Activated T-cell treated with anti-CD3 and anti-CD28 coated beads, Interleukin-2, amount 50 U/mL, for 24 hours (primary cell): ENCODE results near the gene TAS2R4.
A peak's percentile ranks its signal among the peaks of the same experiment; 100 is the strongest.
"Not testable (repeated sequence)": the region's sequence is repeated elsewhere in the genome, so short reads cannot be mapped to it uniquely, and the experiment has no call there.

ENCODE experiments used
- DNase-seq: peaks from one replicate; pipeline ENCODE4 v3.0.0-alpha.2; 2020
- H3K27ac Mint-ChIP-seq: 2 replicates; pipeline ENCODE4 v1.8.0; 2020; ENCODE audit warnings: mild to moderate bottlenecking, mixed read lengths
- H3K27me3 Mint-ChIP-seq: 2 replicates; pipeline ENCODE4 v1.8.0; 2020; ENCODE audit warnings: mixed read lengths
- H3K36me3 Mint-ChIP-seq: 2 replicates; pipeline ENCODE4 v1.8.0; 2020; ENCODE audit warnings: low read depth, mixed read lengths
- H3K4me1 Mint-ChIP-seq: 2 replicates; pipeline ENCODE4 v1.8.0; 2020; ENCODE audit warnings: low read depth, mixed read lengths
- H3K4me3 Mint-ChIP-seq: 2 replicates; pipeline ENCODE4 v1.8.0; 2020; ENCODE audit warnings: mild to moderate bottlenecking, moderate library complexity, mixed read lengths
- H3K9me3 Mint-ChIP-seq: 2 replicates; pipeline ENCODE4 v1.8.0; 2020; ENCODE audit warnings: mixed read lengths

Gene TAS2R4, protein sequence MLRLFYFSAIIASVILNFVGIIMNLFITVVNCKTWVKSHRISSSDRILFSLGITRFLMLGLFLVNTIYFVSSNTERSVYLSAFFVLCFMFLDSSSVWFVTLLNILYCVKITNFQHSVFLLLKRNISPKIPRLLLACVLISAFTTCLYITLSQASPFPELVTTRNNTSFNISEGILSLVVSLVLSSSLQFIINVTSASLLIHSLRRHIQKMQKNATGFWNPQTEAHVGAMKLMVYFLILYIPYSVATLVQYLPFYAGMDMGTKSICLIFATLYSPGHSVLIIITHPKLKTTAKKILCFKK

DNA sequence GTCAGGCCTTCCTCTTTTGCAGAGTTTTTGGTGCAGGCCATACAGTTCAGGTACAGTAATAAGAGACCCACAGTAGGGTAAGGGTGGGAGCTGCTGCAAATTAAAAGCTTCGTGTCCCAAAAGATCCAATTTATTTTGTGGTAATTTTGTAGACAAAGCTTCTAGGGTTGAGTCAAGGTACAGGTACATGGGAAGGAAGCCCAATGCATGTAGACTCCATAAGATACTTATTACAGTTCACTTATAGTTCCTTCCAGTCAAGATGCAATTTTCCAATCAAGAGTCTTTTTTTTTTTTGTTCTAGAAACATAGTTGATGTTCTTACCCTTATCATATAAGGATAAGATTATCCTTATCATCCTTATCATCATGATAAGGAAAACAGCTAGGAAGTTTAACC lies at the start of gene TAS2R4:
Gene TAS2R4, plus strand, starts transcription at position 301 of the 400 bp plus-strand sequence. CDS start 1,815 bp downstream, outside the sequence.
- H3K4me3 Mint-ChIP-seq: no peak within 1 kb of the TSS
- peaks cover 76% of the 10 kb centered on the region for H3K36me3 Mint-ChIP-seq

DNA sequence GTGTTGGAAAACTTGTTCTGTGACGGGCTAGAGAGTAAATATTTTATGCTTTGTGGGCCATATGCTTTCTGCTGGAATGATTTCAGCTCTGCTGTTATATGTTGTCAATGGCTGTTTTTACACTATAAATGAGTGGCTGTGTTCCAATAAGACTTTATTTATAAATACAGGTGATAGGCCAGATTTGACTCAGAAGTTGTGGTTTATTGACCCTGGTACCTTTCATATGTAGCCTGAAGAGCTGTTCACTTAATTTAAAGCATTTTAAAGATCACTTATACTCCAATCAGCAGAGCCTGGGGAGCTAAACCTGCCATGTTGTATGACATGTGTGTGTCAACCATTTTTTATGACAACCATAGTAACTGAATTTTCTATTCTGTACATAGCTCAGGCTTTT lies 47.5 kb upstream of the TAS2R4 start:
- no peak for DNase-seq
- H3K4me3 Mint-ChIP-seq: no peak overlapping the region
- no peaks in the 10 kb centered on the region for H3K36me3 Mint-ChIP-seq
- no peaks in the 10 kb centered on the region for H3K9me3 Mint-ChIP-seq
- H3K27me3 Mint-ChIP-seq: no peaks in the 10 kb centered on the region
- no peaks in the 10 kb centered on the region for H3K4me1 Mint-ChIP-seq
- H3K27ac Mint-ChIP-seq: no peak overlapping the region

More for the DNA sequence above, at the start of gene TAS2R4:
- no peak for DNase-seq
- peaks cover 4% of the 10 kb centered on the region for H3K9me3 Mint-ChIP-seq
- H3K27ac Mint-ChIP-seq: no peak within 1 kb of the TSS
- H3K27me3 Mint-ChIP-seq: no peaks in the 10 kb centered on the region
- peaks cover 4% of the 10 kb centered on the region for H3K4me1 Mint-ChIP-seq

DNA sequence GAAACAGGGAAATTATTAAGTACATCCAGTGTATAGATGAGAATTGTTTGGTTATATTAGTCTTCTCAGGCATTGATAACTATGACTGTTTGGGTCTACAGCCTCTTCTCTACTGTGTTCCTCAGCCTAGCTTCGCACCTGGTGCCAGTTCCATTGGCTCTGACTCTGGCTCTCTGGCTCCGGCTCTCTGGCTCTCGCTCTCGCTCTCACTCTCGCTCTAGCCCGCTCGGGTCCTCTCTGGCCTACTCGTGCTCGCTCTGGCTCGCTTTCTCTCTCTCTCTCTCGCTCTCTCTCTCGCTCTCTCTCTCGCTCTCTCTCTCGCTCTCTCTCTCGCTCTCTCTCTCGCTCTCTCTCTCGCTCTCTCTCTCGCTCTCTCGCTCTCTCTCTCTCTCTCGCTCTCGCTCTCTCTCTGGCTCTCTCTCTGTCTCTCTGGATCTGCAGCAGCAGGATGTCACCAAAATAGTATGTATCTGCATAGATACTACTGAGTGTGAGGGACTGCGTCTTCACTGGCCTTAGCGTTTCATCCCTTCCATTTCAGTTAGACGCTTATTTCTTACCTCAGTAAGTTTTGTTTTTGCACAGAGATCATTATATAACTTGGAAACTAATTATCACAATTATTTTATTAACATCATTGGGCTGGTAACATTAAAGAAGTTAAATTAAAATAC lies 44.9 kb upstream of the TAS2R4 start:
- H3K4me1 Mint-ChIP-seq: peaks cover under 1% of the 10 kb centered on the region
- H3K27ac Mint-ChIP-seq: no peak overlapping the region
- H3K36me3 Mint-ChIP-seq: no peaks in the 10 kb centered on the region
- DNase-seq: no peak
- no peak overlapping the region for H3K4me3 Mint-ChIP-seq
- H3K9me3 Mint-ChIP-seq: no peaks in the 10 kb centered on the region
- no peaks in the 10 kb centered on the region for H3K27me3 Mint-ChIP-seq

DNA sequence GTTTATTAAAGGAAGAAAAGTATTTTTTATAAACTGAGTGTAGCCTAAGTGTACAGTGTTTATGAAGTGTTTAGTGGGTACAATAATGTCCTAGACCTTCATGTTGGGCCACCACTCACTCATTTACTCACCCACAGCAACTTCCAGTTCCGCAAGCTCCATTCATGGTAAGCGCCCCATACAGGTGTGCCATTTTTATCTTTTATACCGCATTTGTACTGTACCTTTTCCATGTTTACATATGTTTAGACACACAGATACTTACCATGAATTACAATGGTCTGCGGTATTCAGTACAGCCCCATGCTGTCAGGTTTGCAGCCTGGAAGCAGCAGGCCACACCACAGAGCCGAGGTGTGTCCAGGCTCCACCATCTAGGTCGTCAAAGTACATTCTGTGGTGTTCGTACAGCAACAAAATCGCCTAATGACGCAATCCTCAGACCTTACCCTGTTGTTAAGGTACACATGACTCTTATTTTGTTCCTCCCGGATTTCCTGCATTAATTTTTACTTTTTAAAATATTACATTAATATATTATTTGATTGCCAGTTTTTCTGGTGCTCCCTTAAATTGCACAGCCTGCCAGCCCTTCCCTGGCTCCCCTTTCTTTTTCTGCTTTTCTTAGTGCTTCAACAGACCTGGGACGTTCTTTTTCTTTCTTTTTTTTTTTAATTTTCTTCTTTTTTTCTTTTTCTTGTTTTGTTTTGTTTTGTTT lies 39.2 kb upstream of the TAS2R4 start:
- Mint-ChIP-seq H3K36me3 (peaks cover 46% of the 10 kb centered on the region), H3K9me3 (no peaks in the 10 kb centered on the region), H3K4me3 (peak overlapping the region; percentile 99), H3K4me1 (peaks cover 37% of the 10 kb centered on the region), H3K27ac (peak overlapping the region; percentile 99), H3K27me3 (no peaks in the 10 kb centered on the region)
- DNase-seq: peak; percentile 34

DNA sequence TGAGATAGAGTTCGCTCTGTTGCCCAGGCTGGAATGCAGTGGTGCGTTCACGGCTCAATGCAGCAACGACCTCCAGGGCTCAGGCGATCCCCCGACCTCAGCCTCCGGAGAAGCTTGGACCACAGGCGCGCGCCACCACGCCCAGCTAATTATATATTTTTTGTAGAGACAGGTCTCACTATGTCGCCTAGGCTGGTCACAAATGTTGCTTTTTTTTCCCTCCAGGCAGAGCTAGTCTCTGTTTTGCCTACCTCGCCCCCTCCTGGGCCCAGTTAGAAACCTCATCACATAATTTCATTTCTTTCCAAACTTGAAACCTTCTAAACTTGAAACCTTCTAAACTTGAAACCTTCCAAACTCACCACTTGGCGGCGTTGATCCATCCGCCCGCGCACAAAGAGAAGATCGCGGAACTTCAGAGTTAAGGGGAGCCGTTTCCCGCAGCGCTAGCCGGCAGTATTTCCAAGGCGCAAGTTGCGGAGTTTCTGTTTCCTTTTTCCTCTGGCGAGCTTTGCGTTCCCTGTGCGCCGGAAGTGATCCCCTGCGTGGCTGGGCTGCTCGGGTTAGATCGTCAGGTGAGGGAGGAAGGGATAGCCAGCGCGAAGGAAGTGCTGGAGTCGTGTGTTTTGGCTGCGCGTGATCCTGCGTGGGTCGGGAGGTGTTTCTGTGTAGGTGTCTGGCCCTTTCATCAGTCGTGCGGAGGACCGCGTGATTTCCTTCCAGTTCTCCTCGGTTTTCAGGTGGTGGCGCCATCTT lies 38.5 kb upstream of the TAS2R4 start, which contains the start of gene SSBP1:
Gene SSBP1, plus strand, starts transcription at position 523 of the 756 bp plus-strand sequence. CDS start 809 bp downstream, outside the sequence.
- DNase-seq: peak; percentile 92
- Mint-ChIP-seq H3K4me1 (peaks cover 42% of the 10 kb centered on the region), H3K36me3 (peaks cover 54% of the 10 kb centered on the region), H3K27ac (peak within 1 kb of the TSS; percentile 99), H3K9me3 (no peaks in the 10 kb centered on the region), H3K27me3 (no peaks in the 10 kb centered on the region), H3K4me3 (peak within 1 kb of the TSS; percentile 99)

DNA sequence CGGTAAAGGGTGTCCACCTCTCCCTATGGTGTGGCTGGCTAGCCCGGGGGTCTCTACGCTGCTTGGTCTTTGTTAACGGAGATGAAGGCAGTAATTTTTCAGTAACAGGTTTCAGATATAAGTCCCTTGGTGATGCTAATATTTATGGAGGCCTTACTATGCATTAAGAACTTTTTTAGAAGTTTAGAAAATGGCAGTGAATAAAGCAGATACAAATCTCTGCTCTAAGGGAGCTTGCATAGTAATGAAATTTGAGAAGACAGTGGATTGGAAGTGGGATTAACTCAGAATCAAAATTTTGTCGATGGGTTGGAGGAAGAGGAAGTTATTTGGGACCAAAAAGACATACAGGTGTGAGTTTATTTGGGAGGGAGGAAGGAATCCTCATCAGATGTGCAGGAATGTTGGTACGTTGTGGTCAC lies 37.9 kb upstream of the TAS2R4 start:
- DNase-seq: no peak
- H3K36me3 Mint-ChIP-seq: peaks cover 60% of the 10 kb centered on the region
- peaks cover 46% of the 10 kb centered on the region for H3K4me1 Mint-ChIP-seq
- H3K27ac Mint-ChIP-seq: peak overlapping the region; percentile 99
- H3K27me3 Mint-ChIP-seq: no peaks in the 10 kb centered on the region
- H3K4me3 Mint-ChIP-seq: peak overlapping the region; percentile 99
- no peaks in the 10 kb centered on the region for H3K9me3 Mint-ChIP-seq

DNA sequence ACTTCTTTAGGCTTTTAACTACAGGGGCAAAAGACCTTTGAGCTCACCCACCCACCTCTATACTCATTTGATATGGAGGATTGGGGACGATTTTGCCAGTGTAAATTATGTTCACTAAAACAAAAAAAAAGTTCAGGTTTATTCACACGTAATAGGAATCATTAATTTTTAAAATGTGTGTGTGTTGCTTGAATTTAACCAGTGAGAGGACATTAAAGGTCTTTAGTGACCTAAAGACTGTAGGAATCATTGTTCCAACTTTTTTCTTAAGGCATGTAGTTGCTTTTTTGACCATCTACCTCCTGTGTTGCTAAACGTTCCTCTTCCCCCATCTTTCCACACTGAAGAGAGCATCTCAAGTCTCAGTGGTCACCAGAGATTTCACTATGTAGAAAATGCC lies 37.2 kb upstream of the TAS2R4 start:
- no peaks in the 10 kb centered on the region for H3K9me3 Mint-ChIP-seq
- no peaks in the 10 kb centered on the region for H3K27me3 Mint-ChIP-seq
- DNase-seq: no peak
- H3K4me1 Mint-ChIP-seq: peaks cover 52% of the 10 kb centered on the region
- H3K36me3 Mint-ChIP-seq: peaks cover 66% of the 10 kb centered on the region
- peak overlapping the region; percentile 99 for H3K27ac Mint-ChIP-seq
- H3K4me3 Mint-ChIP-seq: peak overlapping the region; percentile 99

DNA sequence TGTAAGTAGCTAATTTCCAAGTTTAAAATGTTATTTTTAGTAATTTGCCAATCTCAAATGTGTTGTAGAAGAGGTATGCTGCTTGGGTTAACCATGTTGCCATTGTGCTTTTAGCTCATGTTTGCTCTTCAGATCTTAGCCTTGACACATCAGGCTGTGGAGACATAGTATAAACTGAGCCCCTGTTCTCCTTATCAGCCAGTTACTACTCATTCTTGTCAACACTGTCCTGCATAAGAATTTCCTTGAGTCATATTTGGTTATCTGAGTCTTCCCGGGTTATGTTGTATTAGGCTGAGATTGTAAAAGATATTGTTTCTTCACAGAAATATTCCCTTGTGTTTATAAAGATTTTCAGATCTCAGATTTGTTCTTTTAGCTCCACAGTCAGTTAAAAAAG lies 34.2 kb upstream of the TAS2R4 start:
- Mint-ChIP-seq H3K27ac (peak overlapping the region; percentile 85), H3K4me3 (no peak overlapping the region), H3K27me3 (no peaks in the 10 kb centered on the region), H3K9me3 (no peaks in the 10 kb centered on the region), H3K36me3 (peaks cover 93% of the 10 kb centered on the region), H3K4me1 (peaks cover 53% of the 10 kb centered on the region)
- no peak for DNase-seq

DNA sequence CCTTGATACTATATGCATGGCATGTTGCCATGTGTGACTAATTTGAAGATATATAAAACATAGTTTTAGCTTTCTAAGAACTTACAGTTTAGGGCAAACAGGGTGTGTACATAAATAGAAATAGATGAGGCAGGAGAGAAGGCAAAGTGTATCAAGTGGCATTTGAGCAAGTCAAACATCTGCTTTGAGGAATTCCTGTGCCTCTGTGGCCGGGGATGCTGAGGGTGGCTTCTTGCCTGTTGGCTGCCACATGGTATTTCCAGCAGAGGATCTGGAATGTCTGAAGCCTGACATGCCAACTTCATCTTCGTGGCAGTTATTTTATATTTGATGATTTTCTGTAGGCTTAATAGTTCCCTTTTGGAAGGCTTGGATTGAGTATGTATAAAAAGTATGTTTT lies 32.3 kb upstream of the TAS2R4 start:
- Mint-ChIP-seq H3K36me3 (peaks cover 93% of the 10 kb centered on the region), H3K27ac (no peak overlapping the region)

DNA sequence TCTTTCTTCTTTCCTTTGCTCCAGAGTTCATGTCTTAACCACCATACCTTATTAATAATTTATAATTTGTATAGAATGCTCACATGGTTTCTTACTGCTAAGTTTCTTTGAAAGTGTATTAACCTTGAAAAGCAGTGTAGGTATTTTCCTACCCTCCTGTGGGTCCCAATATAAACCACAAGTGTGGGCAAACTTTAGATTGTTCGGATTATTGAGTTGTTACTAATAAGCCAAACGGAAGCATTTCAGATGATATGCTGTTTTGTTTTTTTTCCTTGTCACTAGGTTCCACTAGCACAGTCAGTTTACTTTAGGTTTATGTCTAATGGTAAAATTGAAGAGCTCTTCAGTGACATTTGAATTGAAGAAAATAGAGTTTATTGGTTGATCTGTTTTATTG lies 28.1 kb upstream of the TAS2R4 start:
- Mint-ChIP-seq H3K27me3 (no peaks in the 10 kb centered on the region), H3K9me3 (peaks cover 28% of the 10 kb centered on the region), H3K4me3 (no peak overlapping the region), H3K27ac (no peak overlapping the region), H3K4me1 (peaks cover 12% of the 10 kb centered on the region), H3K36me3 (peaks cover 93% of the 10 kb centered on the region)
- DNase-seq: no peak

More for the DNA sequence above, 32.3 kb upstream of the TAS2R4 start:
- Mint-ChIP-seq H3K9me3 (no peaks in the 10 kb centered on the region), H3K4me3 (no peak overlapping the region), H3K4me1 (peaks cover 48% of the 10 kb centered on the region), H3K27me3 (no peaks in the 10 kb centered on the region)
- DNase-seq: no peak

DNA sequence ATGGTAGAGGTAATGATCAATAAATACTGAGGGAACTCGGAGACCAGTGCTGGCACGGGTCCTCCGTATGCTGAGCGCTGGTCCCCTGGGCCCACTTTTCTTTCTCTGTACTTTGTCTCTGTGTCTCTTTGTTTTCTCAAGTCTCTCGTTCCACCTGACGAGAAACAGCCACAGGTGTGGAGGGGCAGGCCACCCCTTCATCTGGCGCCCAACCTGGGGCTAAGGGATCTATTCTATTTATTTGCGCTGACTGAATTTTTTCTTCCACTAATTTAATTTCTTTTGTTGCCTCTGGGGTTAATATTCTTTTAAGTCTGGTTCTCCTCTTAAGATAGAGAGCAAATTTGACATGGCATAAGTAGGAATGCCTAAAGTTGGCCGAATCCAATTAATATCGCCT lies 24.6 kb upstream of the TAS2R4 start:
- peaks cover 95% of the 10 kb centered on the region for H3K36me3 Mint-ChIP-seq
- H3K27ac Mint-ChIP-seq, DNase-seq, H3K27me3 Mint-ChIP-seq, H3K4me1 Mint-ChIP-seq, H3K4me3 Mint-ChIP-seq: not testable (repeated sequence)
- peaks cover 28% of the 10 kb centered on the region for H3K9me3 Mint-ChIP-seq

DNA sequence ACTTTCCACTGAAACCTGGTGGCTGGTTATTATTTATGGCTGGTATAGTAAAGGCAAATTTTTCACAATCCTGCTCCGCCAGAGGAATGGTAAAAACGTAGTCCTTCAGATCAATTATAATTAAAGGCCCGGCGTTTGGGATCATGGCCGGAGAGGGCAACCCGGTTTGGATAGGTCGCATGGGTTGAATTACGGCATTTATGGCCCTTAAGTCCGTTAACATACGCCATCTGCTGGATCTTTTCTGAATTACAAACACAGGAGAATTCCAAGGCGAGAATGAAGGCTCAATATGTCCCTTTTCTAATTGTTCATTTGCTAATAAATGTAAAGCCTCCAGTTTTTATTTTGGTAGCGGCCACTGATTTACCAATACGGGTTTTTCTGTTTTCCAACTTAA lies 23.8 kb upstream of the TAS2R4 start:
- peaks cover 6% of the 10 kb centered on the region for H3K4me1 Mint-ChIP-seq
- DNase-seq: no peak
- peaks cover 28% of the 10 kb centered on the region for H3K9me3 Mint-ChIP-seq
- peaks cover 98% of the 10 kb centered on the region for H3K36me3 Mint-ChIP-seq
- no peak overlapping the region for H3K27ac Mint-ChIP-seq
- no peak overlapping the region for H3K4me3 Mint-ChIP-seq
- H3K27me3 Mint-ChIP-seq: no peaks in the 10 kb centered on the region

DNA sequence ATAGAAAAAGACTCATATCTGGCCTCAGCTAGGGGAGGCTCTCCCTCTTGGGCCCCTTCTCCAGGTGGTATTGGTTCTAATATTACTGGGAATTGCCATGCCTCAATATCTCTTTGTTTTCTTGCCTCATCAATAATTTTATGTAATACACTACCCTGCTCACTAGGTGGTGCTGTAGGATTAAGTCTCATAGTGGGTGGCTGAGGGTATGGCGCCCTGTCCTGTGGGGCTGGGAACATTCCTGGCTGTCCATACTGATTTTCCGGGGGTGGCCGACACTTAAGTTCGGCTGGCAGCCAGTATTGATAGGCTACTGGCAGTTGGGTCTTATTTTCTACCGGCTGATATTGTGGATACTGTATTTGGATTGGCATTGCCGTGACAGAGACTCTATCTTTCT lies 21.5 kb upstream of the TAS2R4 start:
- Mint-ChIP-seq H3K4me1 (peaks cover 6% of the 10 kb centered on the region), H3K36me3 (peaks cover 98% of the 10 kb centered on the region), H3K9me3 (peaks cover 26% of the 10 kb centered on the region), H3K4me3 (no peak overlapping the region), H3K27me3 (no peaks in the 10 kb centered on the region), H3K27ac (no peak overlapping the region)
- DNase-seq: no peak

DNA sequence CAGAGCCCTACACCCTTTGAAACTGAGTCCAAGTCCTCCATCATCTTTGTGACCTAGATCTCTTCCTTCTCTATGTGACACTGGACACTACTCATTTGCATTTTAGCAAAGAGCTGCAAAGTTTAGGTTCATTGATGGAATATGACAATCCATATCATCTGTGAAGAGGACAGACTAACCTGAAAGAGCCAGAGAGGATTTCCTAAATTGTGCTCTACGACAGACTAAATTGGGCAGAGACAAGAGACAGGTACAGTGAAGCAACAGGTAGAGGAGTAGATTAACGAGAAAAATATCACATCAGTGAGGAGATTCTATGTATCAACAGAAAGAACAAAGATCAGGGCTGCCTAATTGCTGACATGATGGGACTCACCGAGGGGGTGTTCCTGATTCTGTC lies 12.7 kb upstream of the TAS2R4 start, which contains the start of gene TAS2R3:
Gene TAS2R3, plus strand, starts transcription at position 301 of the 400 bp plus-strand sequence. Its CDS starts 62 bp downstream, at position 363.
- H3K36me3 Mint-ChIP-seq: peaks cover 95% of the 10 kb centered on the region
- H3K4me1 Mint-ChIP-seq: peaks cover 2% of the 10 kb centered on the region
- H3K27ac Mint-ChIP-seq: peak within 1 kb of the TSS; percentile 29
- DNase-seq: no peak
- no peak within 1 kb of the TSS for H3K4me3 Mint-ChIP-seq
- no peaks in the 10 kb centered on the region for H3K9me3 Mint-ChIP-seq
- H3K27me3 Mint-ChIP-seq: no peaks in the 10 kb centered on the region
